KOPT-K1 (cell line): ENCODE data around the gene ZBTB46.

Experiments
- H3K27ac ChIP-seq: fragments of 200-600 bp; sonication (generic); 2 replicates; pipeline ENCODE4 v1.5.1; 2016; ENCODE audit warnings: antibody characterized with exemption, mild to moderate bottlenecking, low read depth, low read length; ENCODE audit not compliant: poor library complexity, severe bottlenecking
- H3K36me3 ChIP-seq: fragments of 200-600 bp; sonication (generic); 2 replicates; pipeline ENCODE4 v1.5.1; 2017; ENCODE audit warnings: antibody characterized with exemption, mild to moderate bottlenecking, low read length, moderate library complexity; ENCODE audit not compliant: insufficient read depth
- H3K9me3 ChIP-seq: fragments of 200-600 bp; sonication (generic); 2 replicates; pipeline ENCODE4 v1.5.1; 2017; ENCODE audit warnings: antibody characterized with exemption, low read length, mild to moderate bottlenecking; ENCODE audit not compliant: insufficient read depth, poor library complexity, severe bottlenecking

The ZBTB46 gene

DNA sequence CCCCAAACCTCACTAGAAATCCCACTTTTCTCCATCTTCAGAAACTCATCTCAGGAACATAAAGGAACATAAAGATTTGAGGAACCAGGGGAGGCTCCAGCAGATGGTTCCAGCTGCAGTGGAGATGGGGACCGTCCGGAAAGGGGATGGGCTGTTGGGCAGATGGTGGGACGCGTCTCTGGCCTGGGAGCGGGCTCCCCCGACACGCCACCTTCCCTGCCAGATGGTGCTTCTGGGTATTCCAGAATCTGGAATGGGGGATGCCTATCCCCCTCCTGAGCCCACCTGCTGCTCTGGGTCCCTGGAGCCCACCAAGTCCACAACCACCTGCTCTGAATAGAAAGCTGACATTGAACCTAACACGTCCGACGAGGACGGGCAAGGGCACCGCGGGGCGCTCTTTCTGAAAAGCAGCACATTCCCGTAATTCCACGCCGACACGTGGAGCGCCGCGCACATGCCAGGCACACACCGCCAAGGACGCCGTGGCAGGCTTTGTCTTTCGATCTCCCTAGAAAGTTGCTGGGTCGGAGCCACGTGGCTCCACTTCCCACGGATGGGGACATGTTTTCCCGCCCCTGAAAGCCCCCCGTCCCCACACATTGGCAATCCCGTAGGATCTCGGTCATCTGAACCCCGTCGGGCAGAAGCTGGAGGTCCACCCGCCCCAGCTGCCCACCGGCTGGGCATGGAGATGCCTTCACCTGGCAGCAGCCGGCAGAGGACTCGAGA is 64.2 kb downstream of the ZBTB46 start:
- Histone ChIP-seq H3K27ac (no peak overlapping the region), H3K9me3 (no peaks in the 10 kb centered on the region), H3K36me3 (no peaks in the 10 kb centered on the region)

DNA sequence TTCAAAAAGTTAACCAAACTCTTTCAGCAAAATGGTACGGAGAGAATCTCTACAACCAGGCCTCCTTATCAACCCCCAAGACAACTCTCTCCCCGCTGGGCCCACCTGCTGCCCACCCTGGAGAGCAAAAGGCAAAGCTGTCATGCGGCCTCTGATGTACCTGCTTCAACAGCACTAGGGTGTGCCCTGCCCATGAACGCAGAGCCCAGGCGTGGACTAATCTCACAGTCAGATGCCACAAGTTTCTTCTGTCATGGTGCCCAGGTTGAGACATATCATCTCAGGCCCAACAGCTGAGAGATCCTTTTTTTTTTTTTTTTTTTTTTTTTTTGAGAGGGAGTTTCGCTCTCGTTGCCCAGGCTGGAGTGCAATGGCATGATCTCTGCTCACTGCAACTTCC is 65.2 kb downstream of the ZBTB46 start:
- Histone ChIP-seq H3K9me3 (no peaks in the 10 kb centered on the region), H3K27ac (no peak overlapping the region), H3K36me3 (no peaks in the 10 kb centered on the region)

DNA sequence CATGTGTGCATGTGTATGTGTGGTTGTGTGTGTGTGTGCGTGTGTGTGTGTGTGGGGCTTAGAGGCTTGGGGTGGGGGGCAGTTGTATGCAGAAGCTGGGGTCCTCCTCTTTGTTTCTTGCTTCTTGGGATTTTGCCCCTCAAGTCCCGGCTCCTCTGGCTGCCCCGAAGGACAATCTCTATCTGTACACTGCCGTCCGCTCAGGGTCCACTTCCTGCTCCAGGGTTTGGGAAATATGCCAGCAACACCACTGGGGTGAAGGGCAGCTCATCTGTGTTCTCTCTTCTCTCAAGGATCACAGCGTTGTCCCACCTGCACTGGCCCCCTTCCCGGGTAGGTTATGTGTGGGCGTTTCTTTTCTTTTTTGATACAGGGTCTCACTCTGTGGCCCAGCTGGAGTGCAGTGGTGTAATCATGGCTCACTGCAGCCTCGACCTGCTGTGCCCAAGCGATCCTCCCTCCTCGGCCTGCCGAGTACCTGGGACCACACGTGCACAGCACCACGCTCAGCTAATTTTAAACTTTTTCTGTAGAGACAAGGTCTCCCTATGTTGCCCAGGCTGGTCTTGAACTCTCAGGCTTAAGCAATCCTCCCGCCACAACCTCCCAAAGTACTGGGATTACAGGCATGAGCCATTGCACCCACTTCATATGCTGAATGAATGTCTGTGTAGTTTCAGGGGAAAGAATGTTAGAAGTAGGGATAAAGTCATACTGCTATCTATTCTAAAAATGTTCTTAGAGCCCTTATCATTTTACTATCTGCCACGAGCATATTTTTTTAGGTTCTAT is 65.8 kb downstream of the ZBTB46 start:
- Histone ChIP-seq H3K9me3 (no peaks in the 10 kb centered on the region), H3K27ac (no peak overlapping the region), H3K36me3 (no peaks in the 10 kb centered on the region)

DNA sequence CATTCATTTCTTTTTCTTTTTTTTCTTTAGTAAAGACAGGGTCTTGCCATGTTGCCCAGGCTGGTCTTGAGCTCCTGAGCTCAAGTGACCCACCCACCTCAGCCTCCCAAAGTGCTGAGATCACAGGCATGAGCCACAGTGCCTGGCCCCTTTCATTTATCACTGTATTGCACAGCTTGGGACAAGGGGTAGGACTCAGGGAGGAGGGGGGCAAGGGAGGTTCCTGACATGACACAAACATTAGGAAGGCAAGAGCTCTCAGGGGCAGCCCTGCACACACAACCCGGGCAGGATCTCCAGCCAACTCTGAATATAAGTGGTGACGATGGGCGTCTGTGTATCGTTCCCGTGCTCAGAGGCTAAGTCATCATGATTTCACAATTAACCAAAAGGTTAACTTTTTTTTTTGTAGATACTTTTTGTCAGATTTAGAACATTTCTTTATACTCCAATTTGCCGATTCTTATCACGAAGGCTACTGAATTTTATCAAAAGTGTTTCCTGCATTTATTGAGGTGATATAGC is 71.6 kb downstream of the ZBTB46 start:
- H3K9me3 ChIP-seq, result no peaks in the 10 kb centered on the region
- H3K27ac ChIP-seq, result no peak overlapping the region
- no peaks in the 10 kb centered on the region for H3K36me3 ChIP-seq

DNA sequence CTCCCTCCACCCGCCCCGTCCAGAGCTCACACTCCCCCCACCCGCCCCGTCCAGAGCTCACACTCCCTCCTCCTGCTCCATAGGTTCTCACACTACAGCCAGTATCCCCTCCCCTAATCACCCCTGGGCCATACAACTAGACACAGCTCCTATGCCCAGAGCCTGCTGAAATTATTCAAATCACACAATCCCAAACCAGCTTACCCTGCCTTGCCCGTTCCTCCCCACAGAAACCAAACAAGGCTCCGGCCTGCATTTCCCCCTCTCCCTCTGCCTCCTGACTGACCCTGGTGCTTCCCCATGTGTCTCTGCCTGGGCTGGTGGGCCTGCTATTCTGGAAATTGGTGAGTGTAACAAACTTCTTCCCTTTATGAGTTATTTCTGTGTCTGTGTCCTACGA is 72.9 kb downstream of the ZBTB46 start:
- H3K27ac ChIP-seq, result no peak overlapping the region
- H3K36me3 ChIP-seq, result no peaks in the 10 kb centered on the region
- H3K9me3 ChIP-seq, result no peaks in the 10 kb centered on the region

DNA sequence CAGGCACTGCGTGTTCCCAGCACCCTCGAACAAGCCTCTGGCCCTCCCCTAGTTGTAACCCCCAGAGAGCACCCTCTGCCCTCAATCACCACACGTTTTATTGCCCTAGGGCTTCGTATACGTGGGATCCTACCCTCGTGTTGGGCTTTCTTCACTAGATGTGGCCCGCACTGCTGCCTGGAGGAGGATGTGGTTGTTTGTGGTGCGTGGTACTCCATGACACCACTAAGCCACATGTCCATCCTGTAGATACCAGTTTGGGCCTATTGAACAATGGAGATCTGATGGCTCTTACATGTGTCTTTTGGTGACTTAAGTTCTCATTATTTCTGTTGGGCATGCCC is 74.4 kb downstream of the ZBTB46 start:
- H3K9me3 ChIP-seq, result no peaks in the 10 kb centered on the region
- no peaks in the 10 kb centered on the region for H3K36me3 ChIP-seq
- H3K27ac ChIP-seq, result no peak overlapping the region

DNA sequence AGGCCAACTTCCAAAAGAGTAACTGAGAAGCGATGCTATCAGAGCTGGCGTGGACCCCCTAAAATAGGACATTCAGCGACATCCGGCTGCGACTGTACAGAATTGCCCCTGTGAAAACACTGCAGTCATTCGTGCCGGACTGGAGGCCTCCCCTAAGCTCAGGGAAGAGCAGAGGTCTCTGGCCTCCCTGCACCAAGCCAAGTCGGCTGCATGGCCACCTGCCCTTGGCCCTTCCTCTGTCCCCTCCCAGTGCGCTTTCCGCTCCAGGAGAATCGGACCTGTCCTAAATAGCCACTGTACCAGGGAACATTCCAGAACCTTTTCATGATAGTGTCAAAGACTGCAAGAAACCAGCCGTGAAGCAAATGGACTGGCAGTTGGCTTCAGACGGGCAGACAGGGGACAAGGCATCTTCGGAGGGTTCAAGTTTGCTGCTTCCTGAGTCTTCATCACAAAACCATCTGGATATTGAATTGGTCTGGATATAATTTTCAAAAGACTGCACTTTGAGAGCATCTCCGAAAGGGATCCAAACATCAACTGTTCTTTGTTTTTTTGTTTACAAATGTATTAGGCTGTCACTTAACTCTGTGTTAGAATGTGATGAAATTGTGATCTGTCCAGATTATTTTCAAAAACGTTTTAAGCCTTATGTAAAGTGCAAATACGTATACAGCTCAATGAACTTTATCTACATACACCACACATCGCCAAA is 75.0 kb downstream of the ZBTB46 start:
- Histone ChIP-seq H3K27ac (no peak overlapping the region), H3K36me3 (no peaks in the 10 kb centered on the region), H3K9me3 (no peaks in the 10 kb centered on the region)

DNA sequence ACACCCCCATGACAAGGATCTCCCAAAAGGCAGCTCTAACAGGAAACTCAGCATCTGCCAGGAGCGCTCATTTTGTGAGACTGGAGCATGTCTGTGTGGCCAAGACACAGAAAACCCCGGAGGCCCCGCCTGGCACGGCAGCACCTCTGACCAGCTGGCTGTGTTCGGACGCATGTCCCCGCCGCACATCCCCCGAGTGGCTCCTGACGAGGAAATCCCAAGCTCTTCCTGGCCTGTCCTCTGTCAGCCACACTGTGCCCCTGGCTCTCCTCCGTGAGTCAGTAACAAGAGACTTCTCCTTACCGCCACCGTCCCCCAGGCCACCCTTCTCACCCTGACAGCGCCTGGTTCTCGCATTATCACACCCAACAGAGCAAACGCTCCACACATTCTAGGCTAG is 77.1 kb downstream of the ZBTB46 start:
- H3K36me3 ChIP-seq, result no peaks in the 10 kb centered on the region
- no peaks in the 10 kb centered on the region for H3K9me3 ChIP-seq
- H3K27ac ChIP-seq, result no peak overlapping the region

DNA sequence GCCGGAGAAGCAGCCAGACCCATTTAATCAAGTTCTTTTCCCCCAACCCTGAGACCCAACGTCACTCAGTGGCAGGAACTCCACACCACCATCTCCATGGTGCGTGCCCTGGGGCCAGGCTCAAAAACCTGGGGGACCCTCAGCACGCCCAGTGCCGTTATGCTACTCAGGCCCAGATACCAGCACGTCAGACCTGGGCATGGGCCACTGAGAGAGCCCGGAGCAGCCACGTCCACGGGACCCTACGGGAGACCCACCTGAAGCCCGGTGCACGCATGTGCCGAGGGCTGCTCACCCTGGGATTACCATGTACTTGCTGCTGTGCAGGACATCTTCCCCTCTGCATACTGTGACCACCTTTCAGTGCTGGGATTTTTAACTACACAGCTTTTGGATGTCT is 77.7 kb downstream of the ZBTB46 start:
- Histone ChIP-seq H3K9me3 (no peaks in the 10 kb centered on the region), H3K27ac (no peak overlapping the region), H3K36me3 (no peaks in the 10 kb centered on the region)

DNA sequence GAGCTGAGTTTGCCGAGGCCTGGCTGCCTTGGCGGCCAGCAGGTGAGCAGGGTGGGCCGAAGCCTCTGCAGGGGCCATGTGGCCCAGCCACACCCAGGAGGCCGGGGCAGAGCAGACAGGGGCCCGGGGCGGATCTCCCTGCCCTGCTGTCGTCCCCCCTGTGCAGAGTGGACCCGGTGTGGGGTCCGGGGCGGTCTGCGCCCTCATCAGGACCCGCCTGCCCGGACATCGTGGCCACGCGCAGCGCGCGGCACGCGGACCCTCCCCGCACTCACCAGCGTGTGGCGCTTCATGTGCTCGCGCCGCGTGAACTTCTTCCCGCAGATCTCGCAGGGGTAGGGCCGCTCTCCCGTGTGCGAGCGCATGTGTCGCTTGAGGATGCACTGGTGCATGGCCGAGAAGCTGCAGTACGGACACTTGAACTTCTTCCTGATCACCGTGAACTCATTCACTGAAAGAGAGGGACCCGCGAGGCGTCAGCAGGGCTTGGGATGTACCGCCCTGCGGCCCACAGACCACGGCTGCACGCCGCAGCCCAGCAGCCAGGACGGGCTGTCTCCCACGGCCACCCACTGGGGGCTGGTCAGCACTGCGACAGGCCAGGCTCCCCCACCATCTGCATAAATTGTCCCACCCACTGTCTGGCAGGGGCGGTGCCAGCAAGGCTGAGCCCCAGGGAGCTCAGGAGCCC is 78.5 kb downstream of the ZBTB46 start:
- no peaks in the 10 kb centered on the region for H3K9me3 ChIP-seq
- no peak overlapping the region for H3K27ac ChIP-seq
- no peaks in the 10 kb centered on the region for H3K36me3 ChIP-seq

DNA sequence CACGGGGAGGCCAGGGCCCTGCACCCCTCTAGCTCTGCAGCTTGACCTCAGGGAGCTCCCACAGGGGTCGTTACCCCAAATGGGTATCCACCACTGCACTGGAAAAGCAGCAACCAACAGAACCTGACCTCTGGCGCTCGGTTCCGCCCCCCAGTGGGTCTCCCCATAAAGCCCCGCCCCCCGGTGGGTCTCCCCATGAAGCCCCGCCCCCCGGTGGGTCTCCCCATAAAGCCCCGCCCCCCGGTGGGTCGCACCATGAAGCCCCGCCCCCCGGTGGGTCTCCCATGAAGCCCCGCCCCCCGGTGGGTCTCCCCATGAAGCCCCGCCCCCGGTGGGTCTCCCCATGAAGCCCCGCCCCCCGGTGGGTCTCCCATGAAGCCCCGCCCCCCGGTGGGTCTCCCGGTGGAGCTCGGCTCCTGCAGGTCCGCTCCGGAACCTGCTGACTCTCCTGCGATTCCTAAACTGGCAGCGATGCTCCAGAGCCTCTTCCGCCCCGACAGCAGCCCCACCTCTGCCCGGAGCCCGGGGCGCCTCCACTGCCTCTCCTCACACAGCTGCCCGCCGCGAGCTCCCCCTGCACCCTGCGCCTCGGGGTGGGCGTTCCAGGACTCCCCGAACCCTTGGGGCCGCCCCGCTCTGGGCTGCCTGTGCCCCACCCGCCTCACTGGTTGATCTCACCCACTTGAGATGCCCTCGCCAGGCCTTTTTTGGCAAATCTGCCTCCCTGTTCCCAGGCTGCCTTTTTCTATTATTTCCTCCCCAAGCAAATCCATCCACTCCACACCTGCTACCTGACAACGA is 79.4 kb downstream of the ZBTB46 start:
- Histone ChIP-seq H3K27ac (peak overlapping the region; percentile 36), H3K36me3 (no peaks in the 10 kb centered on the region), H3K9me3 (no peaks in the 10 kb centered on the region)

DNA sequence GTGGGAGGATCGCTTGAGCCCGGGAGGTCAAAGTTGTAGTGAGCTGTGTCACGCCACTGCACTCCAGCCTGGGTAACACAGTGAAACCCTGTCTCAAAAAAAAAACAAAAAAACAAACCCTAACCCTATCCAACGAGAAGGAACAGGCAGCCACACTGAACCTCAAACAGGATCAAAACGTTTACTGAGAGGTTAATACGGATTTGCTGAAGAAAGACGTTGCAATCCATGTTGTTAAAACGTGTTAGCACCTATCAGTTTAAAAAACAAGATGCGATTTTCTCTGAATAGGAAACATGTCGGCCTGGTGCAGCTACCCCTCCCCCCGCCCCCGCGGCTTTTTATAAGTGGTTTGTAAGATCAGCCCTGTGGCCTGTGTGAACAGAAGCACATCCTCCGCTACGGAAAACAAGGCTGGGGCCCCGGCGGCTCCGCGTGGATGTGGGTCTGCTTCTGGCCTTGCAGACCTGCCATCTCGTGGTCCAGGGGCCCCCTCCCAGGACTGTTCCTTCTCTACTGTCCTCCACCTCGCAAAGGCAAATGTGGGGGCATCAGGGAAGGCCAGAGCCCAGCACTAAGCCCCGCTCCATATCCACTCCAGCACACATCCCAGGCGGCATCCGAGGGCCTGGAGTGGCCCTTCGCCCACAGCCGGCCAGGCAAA is 80.1 kb downstream of the ZBTB46 start:
- Histone ChIP-seq H3K9me3 (no peaks in the 10 kb centered on the region), H3K36me3 (no peaks in the 10 kb centered on the region), H3K27ac (peak overlapping the region; percentile 36)

DNA sequence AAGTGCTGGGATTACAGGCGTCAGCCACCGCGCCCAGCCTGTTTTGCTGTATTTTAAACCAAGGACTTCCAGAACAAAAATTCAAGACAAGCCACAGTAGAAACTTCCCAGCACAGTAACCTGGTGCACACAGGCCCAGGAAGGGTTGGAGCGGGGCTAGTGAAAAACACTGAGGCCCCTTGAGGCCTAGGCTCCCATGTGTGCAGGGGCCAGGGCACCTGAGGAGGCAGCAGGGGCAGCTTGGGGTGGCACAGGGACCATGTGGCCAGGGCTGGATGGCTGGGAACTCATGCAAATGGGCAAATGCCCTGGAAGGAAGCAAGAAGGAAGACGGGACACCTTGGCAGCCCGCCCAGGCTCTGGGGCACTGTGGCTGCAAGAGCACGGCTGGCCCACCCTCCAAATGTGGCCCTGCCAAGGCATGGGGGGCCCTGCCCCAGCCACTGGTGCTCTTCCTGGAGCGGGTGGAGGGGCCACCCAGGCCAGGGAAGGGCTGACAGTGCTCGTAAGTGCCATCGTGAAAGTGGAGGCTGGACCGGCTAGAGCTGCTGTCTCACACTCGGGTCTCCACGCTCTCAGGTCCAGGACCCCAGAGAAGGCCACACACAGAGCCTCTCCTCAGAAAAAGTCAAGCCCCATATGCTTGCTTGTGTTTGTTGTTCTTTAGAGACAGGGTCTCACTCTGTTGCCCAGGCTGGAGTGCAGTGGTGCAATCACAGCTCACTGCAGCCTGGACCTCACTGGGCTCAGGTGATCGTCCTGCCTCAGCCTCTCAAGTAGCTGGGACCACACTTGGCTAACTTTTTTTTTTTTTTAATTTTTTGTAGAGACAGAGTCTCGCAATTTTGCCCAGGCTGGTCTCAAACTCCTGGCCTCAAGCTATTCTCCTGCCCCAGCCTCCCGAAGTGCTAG is 81.2 kb downstream of the ZBTB46 start:
- Histone ChIP-seq H3K9me3 (no peaks in the 10 kb centered on the region), H3K27ac (no peak overlapping the region), H3K36me3 (no peaks in the 10 kb centered on the region)
